H1 (cell line): Measurements from ENCODE around the gene TARS3. TPM values are rescaled to one million over a fixed set of nuclear protein-coding genes. Genes with fewer than 3 reads are reported as not detected.

ENCODE experiments used
- CTCF ChIA-PET: fragments of 300-600 bp; sonication (Branson Sonifier 250); formaldehyde crosslinking; loops from one replicate; lab custom pipeline; 2021; ENCODE audit not compliant: partially characterized antibody; lab: Charles Lee
- POLR2A ChIA-PET: fragments of 300-600 bp; sonication (Branson Sonifier 250); formaldehyde crosslinking; loops from one replicate; lab custom pipeline; 2021; ENCODE audit warnings: inconsistent platforms; ENCODE audit not compliant: partially characterized antibody; lab: Charles Lee
- DNase-seq, 2 experiments: peaks; one replicate each; pipeline versions ENCODE4 v3.0.0 to v3.0.0-alpha.2; 2010 to 2022; ENCODE audit warnings: low spot score in 2 of 2, low read depth in 1 of 2, mixed read lengths in 1 of 2
- FAIRE-seq: peaks from 2 replicates; lab custom pipeline; 2011; peaks lifted over from hg19 to GRCh38; lab: Jason Lieb, UNC
- H2AFZ ChIP-seq: 2 replicates; pipeline ENCODE4 v1.8.1; 2012; ENCODE audit warnings: low read length, inconsistent platforms
- H2AK5ac ChIP-seq: 2 replicates; pipeline ENCODE4 v1.6.1; 2013; ENCODE audit warnings: low read depth, low read length
- H2BK120ac ChIP-seq: replicated peaks from 2 replicates; pipeline ENCODE3; 2013; ENCODE audit warnings: low read depth, low read length, inconsistent platforms
- H2BK12ac ChIP-seq: 2 replicates; pipeline ENCODE4 v1.6.1; 2013; ENCODE audit warnings: low read depth, low read length
- H2BK15ac ChIP-seq: 2 replicates; pipeline ENCODE4 v1.6.1; 2013; ENCODE audit warnings: low read length
- H2BK20ac ChIP-seq: 2 replicates; pipeline ENCODE4 v1.6.1; 2013; ENCODE audit warnings: low read length
- H2BK5ac ChIP-seq: 2 replicates; pipeline ENCODE4 v1.6.1; 2013; ENCODE audit warnings: low read depth, low read length
- H3K14ac ChIP-seq: 2 replicates; pipeline ENCODE4 v1.6.1; 2013; ENCODE audit warnings: inconsistent platforms; ENCODE audit not compliant: insufficient read length
- H3K18ac ChIP-seq: 2 replicates; pipeline ENCODE4 v1.6.1; 2013; ENCODE audit warnings: low read length; ENCODE audit errors: extremely low read depth
- H3K23ac ChIP-seq: 2 replicates; pipeline ENCODE4 v1.6.1; 2013; ENCODE audit warnings: inconsistent platforms; ENCODE audit not compliant: insufficient read length
- H3K23me2 ChIP-seq: 2 replicates; pipeline ENCODE4 v1.6.1; 2013; ENCODE audit warnings: low read depth, low read length
- H3K27ac ChIP-seq: 2 replicates; pipeline ENCODE4 v1.6.1; 2011; ENCODE audit warnings: low read depth, low read length, inconsistent platforms
- H3K27me3 ChIP-seq, 4 experiments: replicated peaks in 1 of 4; 1 replicate in 1 of 4; 2 replicates in 3 of 4; pipeline versions ENCODE4 v1.6.1 to v1.8.1; 2011 to 2013; ENCODE audit warnings: low read length in 3 of 4, mild to moderate bottlenecking in 3 of 4, inconsistent platforms in 2 of 4, mixed read lengths in 2 of 4, moderate library complexity in 1 of 4; ENCODE audit not compliant: control insufficient read depth in 3 of 4, insufficient read depth in 3 of 4; ENCODE audit errors: extremely low read depth in 1 of 4
- H3K36me3 ChIP-seq, 4 experiments: 2 replicates each; pipeline versions ENCODE4 v1.6.1 to v1.8.1; 2011 to 2013; ENCODE audit warnings: mild to moderate bottlenecking in 4 of 4, low read length in 3 of 4, moderate library complexity in 2 of 4, control low read depth in 1 of 4, inconsistent platforms in 1 of 4; ENCODE audit not compliant: insufficient read depth in 4 of 4, control insufficient read depth in 2 of 4
- H3K4ac ChIP-seq: replicated peaks from 2 replicates; pipeline ENCODE3; 2013; ENCODE audit warnings: low read length, low read depth, mixed read lengths, inconsistent platforms; ENCODE audit not compliant: insufficient read length
- H3K4me1 ChIP-seq, 4 experiments: replicated peaks in 1 of 4; 1 replicate in 1 of 4; 2 replicates in 3 of 4; pipeline versions ENCODE4 v1.6.1 to v1.8.1; 2011 to 2013; ENCODE audit warnings: low read length in 3 of 4, inconsistent platforms in 2 of 4, mixed read lengths in 1 of 4; ENCODE audit not compliant: insufficient read depth in 4 of 4, control insufficient read depth in 3 of 4
- H3K4me2 ChIP-seq, 2 experiments: 2 replicates each; pipeline versions ENCODE4 v1.6.1 to v1.8.1; 2011 to 2013; ENCODE audit warnings: low read depth in 2 of 2, low read length in 2 of 2, control low read depth in 1 of 2, inconsistent platforms in 1 of 2, mild to moderate bottlenecking in 1 of 2; ENCODE audit not compliant: insufficient read depth in 1 of 2
- H3K4me3 ChIP-seq, 4 experiments: fragments of 200-600, 300-600 bp in 1 of 4; sonication (generic), shearing (Covaris generic), sonication (Bioruptor Twin) in 1 of 4; 2 replicates each; pipeline versions ENCODE4 v1.5.1 to v1.8.1; 2011 to 2016; ENCODE audit warnings: low read length in 4 of 4, low read depth in 3 of 4, control low read depth in 2 of 4, inconsistent platforms in 2 of 4, mild to moderate bottlenecking in 2 of 4, mixed read lengths in 1 of 4, moderate library complexity in 1 of 4; ENCODE audit not compliant: insufficient read depth in 2 of 4; ENCODE audit errors: extremely low read depth in 1 of 4
- H3K56ac ChIP-seq: replicated peaks from 2 replicates; pipeline ENCODE3; 2013; ENCODE audit warnings: low read depth, mild to moderate bottlenecking, mixed read lengths, low read length, inconsistent platforms; ENCODE audit not compliant: insufficient read length
- H3K79me1 ChIP-seq: 2 replicates; pipeline ENCODE4 v1.6.1; 2013; ENCODE audit warnings: low read depth, low read length, control low read depth
- H3K79me2 ChIP-seq, 2 experiments: 2 replicates each; pipeline versions ENCODE4 v1.6.1 to v1.8.1; 2012 to 2013; ENCODE audit warnings: low read length in 2 of 2, mild to moderate bottlenecking in 2 of 2, inconsistent platforms in 1 of 2; ENCODE audit not compliant: insufficient read depth in 2 of 2, control insufficient read depth in 1 of 2
- H3K9ac ChIP-seq, 4 experiments: replicated peaks in 1 of 4; 1 replicate in 1 of 4; 2 replicates in 3 of 4; pipeline versions ENCODE4 v1.6.1 to v1.8.1; 2011 to 2013; ENCODE audit warnings: low read depth in 3 of 4, low read length in 3 of 4, control low read depth in 2 of 4, mild to moderate bottlenecking in 2 of 4, moderate library complexity in 2 of 4, inconsistent platforms in 1 of 4; ENCODE audit errors: extremely low read depth in 1 of 4
- H3K9me3 ChIP-seq, 2 experiments: 2 replicates each; pipeline versions ENCODE4 v1.6.1 to v1.8.1; 2012 to 2013; ENCODE audit warnings: mild to moderate bottlenecking in 2 of 2, moderate library complexity in 2 of 2, control low read depth in 1 of 2, inconsistent platforms in 1 of 2, low read depth in 1 of 2, low read length in 1 of 2, mixed read lengths in 1 of 2; ENCODE audit not compliant: insufficient read depth in 2 of 2
- H4K20me1 ChIP-seq, 2 experiments: replicated peaks in 1 of 2; 2 replicates each; pipeline versions ENCODE3 to v1.8.1; 2011 to 2013; ENCODE audit warnings: inconsistent platforms in 2 of 2, low read length in 2 of 2, mild to moderate bottlenecking in 1 of 2; ENCODE audit not compliant: insufficient read depth in 2 of 2, control insufficient read depth in 1 of 2
- H4K5ac ChIP-seq: 2 replicates; pipeline ENCODE4 v1.6.1; 2013; ENCODE audit warnings: low read length, low read depth, mixed read lengths, inconsistent platforms; ENCODE audit not compliant: insufficient read length
- H4K8ac ChIP-seq: 2 replicates; pipeline ENCODE4 v1.8.0; 2013; ENCODE audit warnings: mild to moderate bottlenecking, moderate library complexity, low read length, inconsistent platforms; ENCODE audit not compliant: insufficient read depth; ENCODE audit errors: extremely low read depth
- H4K91ac ChIP-seq: replicated peaks from 2 replicates; pipeline ENCODE3; 2013; ENCODE audit warnings: low read length, mixed read lengths, inconsistent platforms; ENCODE audit not compliant: insufficient read length
- BACH1 ChIP-seq: IDR thresholded peaks from 2 replicates; pipeline ENCODE4 v1.6.1; 2012; ENCODE audit warnings: low read length, improper control_type of control experiment
- JUND ChIP-seq: IDR thresholded peaks from 2 replicates; pipeline ENCODE4 v1.6.1; 2011; ENCODE audit warnings: mild to moderate bottlenecking, improper control_type of control experiment, low read length
- TBP ChIP-seq: IDR thresholded peaks from 2 replicates; pipeline ENCODE4 v1.6.1; 2011; ENCODE audit warnings: low read depth, low read length, improper control_type of control experiment
- ZNF274 ChIP-seq: IDR thresholded peaks from 2 replicates; pipeline ENCODE4 v1.7.0; 2012; ENCODE audit warnings: low read length, borderline replicate concordance; ENCODE audit errors: extremely low read depth
- WGBS, 2 experiments: shearing (Covaris generic) in 1 of 2; methylation state at CpG; one replicate each; pipeline versions ENCODE4 v1.1.6 to v1.1.7; 2013 to 2015; ENCODE audit warnings: low lambda C conversion rate in 2 of 2, mixed read lengths in 2 of 2, inconsistent platforms in 1 of 2, low coverage in 1 of 2, missing lambda C conversion rate in 1 of 2; ENCODE audit not compliant: insufficient replicate concordance in 2 of 2, insufficient coverage in 1 of 2, insufficient read length in 1 of 2; ENCODE audit errors: extremely low coverage in 1 of 2, missing lambda C conversion rate in 1 of 2; 5-methylcytosine and 5-hydroxymethylcytosine counted together
- polyA plus RNA-seq, 7 experiments: library from polyadenylated mRNA; depleted of rRNA in 3 of 7; stranded (reverse) in 5 of 7; unstranded in 2 of 7; fragments of >200 nt in 5 of 7; fragments of 200-250 nt in 2 of 7; gene quantifications; 1 replicate in 5 of 7; 2 replicates in 1 of 7; 4 replicates in 1 of 7; pipeline versions ENCODE4 v1.2.1 to v1.2.3, GENCODE V29; 2011 to 2013; ENCODE audit warnings: missing spikeins in 2 of 7, mixed read lengths in 2 of 7
- total RNA-seq: library from RNA; stranded (reverse); fragmentation: NEBNext Ultra II Directional; extraction: Animal tissue kit (Norgen Biotek cat#: 25700); gene quantifications from 2 replicates; pipeline ENCODE4 v1.2.1, GENCODE V29; 2021

Gene TARS3
- total and polyA plus RNA-seq, 2 of the 8 experiments (the other 6 are each of a cell fraction or from before 2014, with no cell fraction given) = 2.1 to 13.9 TPM

DNA sequence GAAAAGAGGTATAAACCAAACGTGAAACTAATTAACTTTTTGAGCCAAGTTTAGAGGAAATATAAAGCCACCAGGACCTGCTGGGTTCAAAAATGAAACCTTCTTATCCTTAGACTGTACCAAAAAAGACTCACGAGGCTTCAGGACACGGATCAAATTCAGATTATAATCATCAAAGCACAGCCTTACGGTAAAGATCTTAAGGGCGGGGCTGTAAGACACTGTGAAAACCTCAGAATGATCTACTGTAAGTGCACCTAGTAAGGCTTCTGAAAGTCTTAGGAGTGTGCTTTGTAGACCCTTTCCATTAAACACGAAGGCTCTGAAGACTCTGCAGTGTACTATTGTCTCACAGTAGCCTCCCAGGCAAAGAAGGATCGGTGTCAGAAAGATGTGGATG lies 26.8 kb downstream of the TARS3 start:
- H2AK5ac ChIP-seq = no peak overlapping the region
- no peak overlapping the region for H4K8ac ChIP-seq
- no peaks in the 10 kb centered on the region for H4K20me1 ChIP-seq
- POLR2A ChIA-PET = no interaction called here
- H4K91ac ChIP-seq = no peak overlapping the region
- H4K5ac ChIP-seq = no peak overlapping the region
- no peak overlapping the region for H3K4me3 ChIP-seq
- no peak overlapping the region for H2BK120ac ChIP-seq
- no peak for TF ChIP-seq BACH1
- TF ChIP-seq ZNF274 = no peak
- no peak for TF ChIP-seq TBP
- TF ChIP-seq JUND = no peak
- no peaks in the 10 kb centered on the region for H3K79me2 ChIP-seq
- H2BK12ac ChIP-seq = no peak overlapping the region
- no peaks in the 10 kb centered on the region for H3K27me3 ChIP-seq
- CTCF ChIA-PET = interaction anchor here (1.7 to 2.7 kb wide), 3 partner anchors 9 to 42 kb away, joined by 4 to 8 read pairs (median 7); no protein-coding TSS in a partner anchor
- H3K4ac ChIP-seq = no peak overlapping the region
- no peaks in the 10 kb centered on the region for H3K79me1 ChIP-seq
- no peak for FAIRE-seq
- H2AFZ ChIP-seq = no peak overlapping the region
- H3K56ac ChIP-seq = no peak overlapping the region
- H3K4me1 ChIP-seq = no peaks in the 10 kb centered on the region
- H3K23ac ChIP-seq = no peak overlapping the region
- peaks cover 2 to 26% (median 7%) of the 10 kb centered on the region in 4 experiments; a peak in 7 of 8 replicates for H3K36me3 ChIP-seq
- no peaks in the 10 kb centered on the region for H3K23me2 ChIP-seq
- no peak overlapping the region for H2BK15ac ChIP-seq
- no peak overlapping the region for H3K9ac ChIP-seq
- H3K27ac ChIP-seq = no peak overlapping the region
- no peak overlapping the region for H3K14ac ChIP-seq
- no peak overlapping the region for H3K4me2 ChIP-seq
- no peak overlapping the region for H3K18ac ChIP-seq
- no peaks in the 10 kb centered on the region for H3K9me3 ChIP-seq
- H2BK5ac ChIP-seq = no peak overlapping the region
- 93% methylated on average over 7 of the region's 7 CpGs; no CpG with 5 or more reads in 1 of the 2 experiments for WGBS, 2 experiments
- no peak overlapping the region for H2BK20ac ChIP-seq
- no peak for DNase-seq
